Hematopoietic multipotent progenitor cell treated with erythropoietin and hydrocortisone succinate and interleukin-3 and kit ligand, for 8 days (in vitro differentiated cells): Measurements from ENCODE around the gene IMMP2L.

ENCODE experiments used
- DNase-seq: peaks from one replicate; pipeline ENCODE4 v3.0.0-alpha.2; 2015

Gene IMMP2L

DNA sequence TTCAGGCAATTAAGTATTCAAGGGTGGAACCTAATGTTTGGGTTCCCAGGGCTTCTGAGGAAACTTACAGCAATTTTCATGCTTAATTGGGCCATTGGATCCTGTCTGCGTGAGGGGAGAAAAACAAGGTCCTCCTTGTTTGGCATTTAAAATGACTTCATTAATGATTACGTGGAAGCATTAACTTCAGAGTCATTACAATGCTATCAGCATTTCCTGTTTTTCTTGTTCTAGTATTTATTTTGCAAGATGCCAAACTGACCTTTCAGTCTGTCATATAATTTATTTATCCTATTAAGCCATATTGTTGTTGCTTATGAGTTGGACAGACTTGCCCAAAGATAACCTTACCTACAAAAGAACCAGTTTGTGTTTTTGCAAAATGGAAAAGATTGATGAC, 795.4 kb downstream of the IMMP2L start:
- DNase-seq: no peak

DNA sequence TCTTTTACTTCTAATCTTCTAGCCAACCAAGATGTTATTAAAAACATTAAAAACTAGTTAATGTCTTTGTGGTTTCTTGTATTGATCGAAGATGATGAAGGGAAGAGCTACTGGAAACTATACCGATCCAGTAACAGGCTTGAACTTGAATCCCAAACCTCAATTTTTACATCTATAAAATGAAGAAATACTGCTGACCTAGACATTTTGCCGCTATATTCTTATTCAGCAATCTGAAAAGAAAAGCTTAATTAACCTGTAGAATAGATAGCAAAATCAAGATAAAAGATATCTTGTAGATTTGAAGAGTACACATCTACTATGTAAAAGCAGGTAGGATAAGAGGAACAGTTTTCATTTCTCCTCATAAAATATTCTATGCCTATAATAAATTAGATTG, 797.4 kb downstream of the IMMP2L start:
- no peak for DNase-seq

DNA sequence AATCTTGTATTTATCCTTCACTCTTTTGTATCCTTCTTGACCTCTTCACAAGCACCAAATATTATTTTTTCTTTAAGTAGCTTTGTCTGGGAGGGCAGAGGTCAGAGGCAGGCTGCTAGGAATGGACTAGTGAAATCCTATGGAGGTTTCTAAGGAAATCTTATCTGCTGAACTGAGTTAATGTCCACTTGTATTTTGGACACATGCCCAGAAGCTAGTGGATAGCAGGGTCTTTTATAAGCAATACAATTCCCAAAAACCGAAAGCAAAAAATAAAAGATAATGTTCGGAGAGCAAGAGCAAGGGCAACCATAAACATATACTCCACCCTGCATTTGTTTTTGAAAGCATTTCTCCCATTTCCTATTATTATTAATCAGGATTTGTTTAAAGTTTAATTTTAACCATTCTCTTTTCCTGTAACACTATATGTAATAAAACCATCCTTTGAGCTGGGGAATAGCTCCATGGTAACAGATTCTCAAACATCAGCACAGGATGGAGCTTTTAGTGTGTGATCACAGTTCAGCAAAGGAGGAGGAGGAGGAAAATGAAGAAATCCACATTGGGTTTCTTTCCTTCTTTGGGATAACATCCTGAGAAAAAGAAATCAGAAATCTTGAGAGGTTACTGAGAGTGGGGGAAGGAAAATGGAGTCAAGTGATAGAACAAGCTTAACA, 799.6 kb downstream of the IMMP2L start:
- DNase-seq: no peak

DNA sequence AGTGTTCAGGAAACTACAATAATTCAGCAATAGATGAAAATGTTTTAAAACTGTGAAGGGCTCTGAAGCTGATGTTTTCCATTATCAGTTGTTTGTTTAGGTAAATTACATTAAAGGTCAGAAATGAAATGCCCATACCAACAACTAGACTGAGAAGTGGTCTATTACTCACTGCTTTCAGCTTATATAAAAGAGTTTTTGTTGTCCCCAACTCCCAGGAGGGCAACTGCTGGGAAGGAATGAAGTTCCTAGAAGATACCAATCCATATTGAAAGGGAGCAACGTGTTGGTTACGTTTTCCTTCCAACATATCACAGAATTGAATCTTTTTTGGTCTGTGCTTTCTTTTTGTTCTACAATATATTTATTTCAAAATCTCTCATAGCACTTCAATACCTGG, 802.0 kb downstream of the IMMP2L start:
- no peak for DNase-seq

DNA sequence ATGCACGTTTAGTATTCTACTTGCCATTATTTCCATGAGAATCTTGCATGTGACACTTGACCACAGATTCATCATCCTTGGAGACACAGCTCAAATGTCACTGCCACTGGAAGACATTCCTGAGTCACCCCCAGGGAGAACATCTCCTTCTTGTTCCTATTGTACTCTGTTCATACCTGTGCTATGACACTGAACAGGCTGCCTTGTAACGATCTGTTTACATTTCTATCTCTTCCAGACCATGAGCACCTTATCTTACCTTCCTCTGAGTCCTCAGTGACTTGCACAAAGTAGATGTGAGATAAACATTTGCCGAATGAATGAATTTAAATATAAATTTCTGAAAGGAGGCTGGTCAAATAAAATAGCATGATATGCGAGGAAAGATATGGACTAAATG, 803.2 kb downstream of the IMMP2L start:
- DNase-seq: no peak

DNA sequence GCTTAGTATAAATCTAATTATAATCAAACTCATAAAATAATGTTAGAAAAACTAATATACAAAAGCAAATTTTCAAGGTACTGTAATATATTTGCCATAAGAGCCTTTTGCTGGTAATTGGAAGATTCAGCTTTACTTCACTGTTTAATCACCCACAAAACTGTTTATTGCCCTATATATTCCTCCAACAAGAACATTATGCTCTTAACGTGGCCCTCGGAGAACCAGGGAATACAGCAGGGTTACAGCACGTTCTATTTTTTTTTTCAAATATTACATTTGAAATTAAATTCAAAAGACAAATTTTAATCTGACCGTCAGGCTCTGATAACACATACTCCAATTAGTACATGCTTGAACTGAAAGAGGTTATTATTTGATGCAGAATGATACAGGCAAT, 807.6 kb downstream of the IMMP2L start:
- DNase-seq: no peak

DNA sequence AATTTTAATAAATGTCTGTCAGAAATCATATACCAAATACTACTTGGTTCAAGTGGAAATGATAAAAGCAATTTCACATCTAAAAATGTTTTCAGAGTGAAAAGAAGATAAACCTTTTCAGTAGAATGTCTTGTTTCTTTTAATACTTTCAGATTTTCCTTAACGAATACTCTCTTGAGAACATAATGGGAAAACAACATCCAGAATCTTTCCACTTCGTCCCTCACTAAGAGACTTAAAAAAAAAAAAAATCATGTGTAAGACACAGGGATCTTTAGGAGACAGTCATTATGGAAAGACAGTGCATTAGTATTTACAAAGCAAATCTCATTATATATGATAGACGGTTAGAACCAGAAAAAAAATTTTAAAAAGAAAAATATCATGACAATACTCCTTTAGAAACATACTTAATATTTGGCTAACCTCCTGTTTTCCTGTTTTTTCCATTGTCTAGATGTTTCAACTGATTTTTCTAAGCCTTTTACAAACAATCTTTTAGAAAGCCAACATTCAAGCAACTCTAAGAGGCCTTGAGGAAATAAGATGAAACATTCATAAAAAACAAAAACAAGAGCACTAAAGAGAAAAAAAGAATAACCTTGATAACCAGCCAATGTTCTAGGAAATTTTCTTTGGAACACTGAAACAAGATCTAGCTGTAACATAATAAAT, 811.2 kb downstream of the IMMP2L start:
- DNase-seq: no peak

DNA sequence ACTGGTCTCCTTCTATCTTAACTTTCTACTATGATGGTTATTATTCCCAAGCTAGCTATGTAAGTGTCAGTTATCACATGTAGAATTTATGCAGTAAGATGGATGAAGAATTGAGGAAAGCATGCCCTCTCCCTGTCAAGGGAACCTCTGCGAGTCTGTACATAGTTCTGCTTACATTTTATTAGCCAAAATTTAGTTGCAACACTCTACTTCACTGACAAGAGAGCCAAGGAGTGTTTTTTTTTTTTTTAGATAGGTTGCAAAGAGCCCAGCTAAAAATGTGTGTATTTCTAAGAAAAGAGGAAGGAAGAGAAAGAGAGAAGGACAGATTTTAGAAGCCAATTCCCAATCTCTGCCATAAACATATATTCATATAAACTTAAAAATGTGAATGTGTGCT, 829.1 kb downstream of the IMMP2L start:
- DNase-seq: no peak

DNA sequence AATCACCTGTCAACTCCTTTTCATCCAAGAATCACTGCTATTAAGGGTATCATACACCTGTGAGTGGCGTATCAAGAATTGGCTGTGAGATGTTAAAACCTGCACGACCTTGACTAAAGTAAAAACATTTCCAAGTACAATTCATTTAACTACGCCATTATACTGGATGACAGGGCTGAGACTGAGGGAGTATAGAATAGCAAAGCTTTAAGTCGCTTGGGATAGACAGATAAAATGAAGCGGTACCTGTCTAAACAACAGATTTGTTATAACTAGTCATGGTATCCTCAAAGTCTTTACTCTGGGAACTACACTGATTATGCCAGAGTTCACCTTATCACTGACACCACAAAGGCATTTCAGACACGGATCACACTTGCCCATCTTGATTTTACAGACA, 837.5 kb downstream of the IMMP2L start:
- no peak for DNase-seq

DNA sequence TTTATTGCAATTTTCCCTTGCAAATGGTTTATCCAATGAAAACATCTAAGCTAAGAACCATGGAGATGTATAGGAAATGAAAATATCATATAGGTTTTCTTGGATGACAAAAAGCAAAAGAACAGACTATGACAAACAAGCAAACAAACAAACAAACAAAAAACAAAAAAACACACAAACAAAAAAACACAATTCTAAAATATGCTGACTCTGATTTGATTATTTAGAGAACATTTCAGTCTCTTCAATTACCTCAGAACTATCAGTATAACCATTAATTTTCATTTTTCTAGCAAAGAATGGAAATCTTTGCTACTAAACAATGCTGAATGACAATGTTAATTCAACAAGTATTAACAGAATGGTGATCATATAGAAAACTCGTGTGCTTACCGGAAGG, 840.9 kb downstream of the IMMP2L start:
- DNase-seq: no peak

DNA sequence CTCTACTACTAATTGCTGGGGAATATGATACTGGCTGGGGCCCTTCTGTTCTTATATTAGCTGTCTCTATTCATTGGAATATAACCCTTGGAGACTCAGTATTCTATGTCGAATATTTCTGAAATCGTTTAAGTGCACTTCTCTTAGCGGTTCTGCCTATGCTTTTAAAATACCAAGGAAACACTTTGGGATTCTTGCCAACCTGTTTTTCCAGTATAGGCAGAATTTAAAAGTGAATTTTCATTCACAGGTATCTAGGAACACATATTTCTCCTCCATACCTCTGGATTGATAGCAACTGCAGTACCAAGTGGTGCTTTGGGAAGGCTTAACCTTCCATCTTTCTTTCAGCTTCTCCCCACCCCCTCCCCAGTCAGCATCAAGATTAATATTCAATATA, 841.7 kb downstream of the IMMP2L start:
- no peak for DNase-seq

DNA sequence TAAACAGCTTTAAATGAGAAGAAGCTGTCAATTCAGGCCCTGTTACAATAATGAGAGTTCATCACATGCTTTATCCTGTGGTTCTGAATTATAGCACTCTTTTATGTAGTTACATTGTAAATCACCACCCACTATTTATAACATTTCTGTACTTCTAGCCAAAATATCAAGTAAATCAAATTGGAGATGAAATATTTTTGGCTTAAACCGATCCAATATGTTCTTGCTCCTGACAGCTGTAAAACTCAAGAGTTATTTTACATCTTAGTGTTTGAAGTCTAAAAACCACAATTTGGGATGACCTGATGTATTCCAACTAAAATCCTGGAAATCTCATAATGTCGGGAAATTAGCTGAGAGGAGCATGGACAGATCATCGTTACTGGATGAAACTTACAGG, 842.6 kb downstream of the IMMP2L start:
- DNase-seq: no peak

DNA sequence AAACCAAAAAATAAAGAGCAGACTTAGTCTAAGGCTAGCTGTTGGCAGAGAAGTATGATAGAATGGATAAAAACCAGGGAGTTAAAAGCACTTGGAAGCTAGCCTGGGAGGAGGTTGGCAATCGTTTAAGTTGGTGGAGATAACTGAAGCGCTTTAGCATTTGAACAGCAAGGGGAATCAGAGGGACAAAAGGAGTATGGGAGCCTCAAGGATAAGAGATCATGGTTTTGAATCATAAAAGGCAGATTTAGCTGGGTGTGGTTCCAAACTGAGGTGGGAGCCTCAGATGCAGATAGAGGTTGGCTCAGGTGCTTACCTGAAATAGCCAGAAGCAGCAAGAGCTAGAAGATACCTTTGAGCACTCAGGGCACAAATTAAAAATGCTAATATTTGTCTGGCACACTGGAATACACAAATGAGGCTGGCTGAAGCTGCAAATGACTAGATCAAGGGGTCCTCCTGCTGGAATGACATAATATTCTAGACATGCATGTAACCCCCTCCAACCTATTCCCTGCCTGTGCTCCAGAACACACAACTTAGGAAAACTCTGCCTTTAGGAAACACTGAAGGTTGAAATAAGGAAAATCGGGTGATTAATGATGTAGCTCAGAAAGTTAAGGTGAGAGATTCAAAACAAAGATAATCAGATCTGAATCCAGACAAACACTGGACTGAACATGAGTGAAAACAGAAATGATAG, 843.6 kb downstream of the IMMP2L start:
- no peak for DNase-seq

DNA sequence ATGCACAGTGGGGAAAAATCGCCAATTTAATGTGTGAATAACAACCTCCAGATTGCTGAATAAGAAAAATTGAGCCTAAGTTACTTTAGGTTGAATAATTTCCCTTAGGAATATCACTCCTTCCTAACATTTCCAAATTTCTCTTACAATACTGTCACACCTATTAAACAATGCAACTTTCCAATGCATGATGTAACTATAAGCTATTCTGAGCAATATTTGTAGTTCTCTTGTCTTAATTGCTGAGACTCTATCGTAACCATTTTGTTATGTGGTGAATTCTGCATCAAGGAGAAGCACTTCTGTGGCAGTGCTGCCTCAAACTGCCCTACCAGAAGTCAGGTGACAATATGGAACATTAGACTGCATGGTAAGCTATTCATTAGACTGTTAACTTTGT, 858.1 kb downstream of the IMMP2L start:
- no peak for DNase-seq

DNA sequence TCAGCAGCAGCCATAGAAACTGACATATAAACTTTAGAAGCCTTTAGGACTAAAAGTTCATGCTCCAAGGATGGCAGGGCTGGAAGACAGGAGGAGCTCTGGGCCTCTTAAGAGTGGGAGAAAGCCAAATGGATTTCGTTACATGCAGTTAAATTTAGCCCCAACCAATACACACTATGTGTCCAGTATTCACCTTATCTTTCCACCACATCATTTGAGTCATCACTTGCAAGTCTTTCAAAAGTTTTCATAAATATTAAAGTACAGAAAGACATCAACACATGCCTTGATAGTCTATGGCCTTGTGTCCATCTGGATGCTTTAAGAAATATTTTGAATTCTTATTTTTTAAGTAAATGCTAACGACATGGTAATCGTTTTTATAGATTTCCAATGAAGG, 863.7 kb downstream of the IMMP2L start:
- DNase-seq: no peak

DNA sequence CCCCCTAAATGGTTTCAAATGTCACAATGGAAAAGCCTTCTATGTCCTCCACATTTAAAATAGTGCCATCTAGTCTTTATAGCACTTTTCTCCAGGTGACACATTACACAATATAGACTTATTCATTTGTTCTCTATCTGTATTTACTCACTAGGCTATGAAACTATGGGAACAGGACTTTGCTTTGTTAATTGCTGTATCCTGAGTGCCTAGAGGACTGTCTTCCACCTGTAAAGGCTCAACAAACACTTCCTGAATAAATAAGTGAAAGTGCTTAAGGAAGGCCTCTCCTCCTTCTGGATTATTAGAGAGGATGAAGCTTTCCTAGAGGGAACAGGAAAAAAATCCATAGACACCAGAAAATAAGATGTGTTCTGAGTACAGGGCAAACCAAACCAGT, 868.9 kb downstream of the IMMP2L start:
- DNase-seq: no peak

DNA sequence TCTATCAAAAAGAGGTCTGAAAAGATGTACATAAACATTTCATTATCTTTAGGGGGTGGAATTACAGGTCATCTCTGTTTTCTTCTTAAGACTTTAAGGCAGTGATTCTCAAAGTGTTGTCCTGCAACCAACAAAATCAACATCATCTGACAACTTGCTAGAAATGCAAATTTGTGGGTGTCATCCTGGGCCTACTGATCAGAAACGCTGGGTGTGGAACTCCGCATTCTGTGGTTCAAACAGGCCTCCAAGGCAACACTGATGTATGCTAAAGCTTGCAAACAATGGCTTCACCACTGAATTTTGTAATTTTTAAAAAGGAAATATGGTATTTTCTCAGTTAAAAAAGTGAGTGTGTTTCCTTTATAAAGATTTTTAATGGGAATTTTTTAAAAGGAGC, 873.4 kb downstream of the IMMP2L start:
- DNase-seq: no peak

DNA sequence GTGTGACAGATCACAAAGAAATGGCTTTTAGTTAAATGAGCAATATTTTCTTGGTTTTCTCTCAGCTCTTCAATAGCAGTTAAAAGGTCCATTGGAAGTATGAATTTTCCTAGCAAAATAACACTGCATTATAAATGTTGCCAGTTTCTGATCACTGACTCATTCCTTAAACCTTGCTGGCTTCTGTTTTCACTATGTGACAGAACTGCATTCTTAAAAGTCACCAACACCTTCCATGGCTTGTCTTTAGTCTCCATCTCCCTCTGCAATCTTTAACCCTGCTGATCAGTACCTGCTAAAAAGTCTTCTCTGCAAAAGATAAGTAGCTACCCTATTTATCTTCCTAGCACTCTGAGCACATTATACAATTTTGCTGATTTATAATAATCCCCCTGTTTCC, 876.4 kb downstream of the IMMP2L start:
- no peak for DNase-seq

DNA sequence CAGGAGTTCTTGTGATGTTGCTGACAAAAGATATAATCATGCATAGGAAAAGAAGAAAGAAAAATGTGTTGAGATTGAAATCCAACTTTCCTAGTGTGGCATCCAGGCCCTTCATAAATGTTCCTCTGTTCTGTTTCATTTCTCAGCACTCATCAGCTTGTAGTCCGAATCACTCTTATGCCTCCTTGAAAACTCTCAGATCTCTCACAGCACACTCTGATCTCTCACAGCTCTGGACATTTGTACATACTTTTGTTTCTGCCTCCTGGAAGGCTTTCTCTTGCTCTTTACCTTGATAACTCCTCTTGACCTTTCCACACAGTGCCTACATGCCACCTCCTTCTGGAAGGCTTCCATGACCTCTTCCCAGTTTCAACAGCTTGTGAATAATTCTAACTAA, 880.4 kb downstream of the IMMP2L start:
- no peak for DNase-seq

DNA sequence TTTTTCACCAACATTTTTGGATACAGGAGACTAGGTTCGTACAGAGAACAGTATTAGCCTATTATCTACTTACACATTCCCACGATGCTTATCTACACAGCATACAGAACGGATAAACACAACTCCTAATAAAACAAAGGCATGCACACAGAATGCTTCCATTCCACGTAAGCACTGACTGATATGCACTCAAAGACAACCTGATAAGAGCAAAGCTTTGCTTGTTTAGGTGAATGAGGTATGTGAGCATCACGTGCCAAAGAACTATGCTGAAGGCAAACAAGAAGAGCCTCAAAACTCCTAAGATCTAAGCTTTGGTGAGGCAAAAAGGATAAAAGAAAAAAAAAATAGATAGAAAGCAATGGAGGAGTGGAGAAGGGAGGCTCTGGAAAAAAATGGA, 884.9 kb downstream of the IMMP2L start:
- DNase-seq: no peak

DNA sequence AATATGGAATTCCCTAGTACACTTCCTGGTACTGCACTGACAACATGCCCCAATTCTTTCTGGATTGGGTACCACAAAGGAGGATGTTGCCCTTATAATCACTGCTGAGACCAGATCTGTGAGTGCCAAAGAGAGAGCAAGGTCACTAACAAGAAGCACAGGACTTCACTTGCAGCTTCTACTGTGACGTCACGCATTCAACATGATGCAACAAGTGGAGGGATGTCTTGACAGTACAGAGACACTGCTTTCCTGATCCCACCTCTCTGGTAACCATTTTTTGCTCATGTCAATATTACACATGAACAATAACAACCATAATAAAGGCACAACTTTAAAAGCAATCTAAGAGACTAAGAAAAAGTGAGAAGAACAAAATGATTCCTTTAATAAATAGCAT, 885.5 kb downstream of the IMMP2L start:
- no peak for DNase-seq

DNA sequence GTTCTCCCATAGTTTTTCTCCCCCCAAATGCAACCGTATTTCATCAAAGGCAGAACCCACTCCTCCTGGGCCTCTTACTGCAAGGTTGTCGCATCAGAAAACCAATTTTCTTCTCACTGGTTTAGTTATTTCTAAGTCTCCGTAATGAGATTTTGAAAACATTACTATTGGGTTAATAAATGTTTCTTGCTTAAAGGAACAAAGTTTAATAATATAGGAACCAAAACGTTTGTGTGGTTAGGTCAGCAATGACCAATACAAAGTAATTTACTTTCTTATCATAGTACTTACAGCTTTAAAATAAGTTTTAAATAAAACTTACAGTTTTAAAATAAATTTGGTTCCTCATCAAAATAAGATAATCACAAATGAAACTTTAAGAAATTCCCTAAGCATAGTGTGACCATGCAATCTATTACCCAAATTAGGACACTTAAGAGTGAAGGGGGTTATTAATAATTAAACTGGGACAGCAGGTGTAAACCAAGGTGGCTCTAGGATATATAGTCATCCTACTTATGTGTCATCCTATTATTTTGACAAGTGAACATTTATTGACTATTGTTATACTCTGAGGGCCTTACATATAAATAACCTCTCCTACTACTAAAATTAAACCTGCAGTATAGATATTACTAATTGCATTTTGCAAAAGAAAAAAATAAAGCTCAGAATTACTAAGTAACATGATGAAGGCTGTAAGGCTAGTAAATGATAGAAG, 886.7 kb downstream of the IMMP2L start:
- no peak for DNase-seq

DNA sequence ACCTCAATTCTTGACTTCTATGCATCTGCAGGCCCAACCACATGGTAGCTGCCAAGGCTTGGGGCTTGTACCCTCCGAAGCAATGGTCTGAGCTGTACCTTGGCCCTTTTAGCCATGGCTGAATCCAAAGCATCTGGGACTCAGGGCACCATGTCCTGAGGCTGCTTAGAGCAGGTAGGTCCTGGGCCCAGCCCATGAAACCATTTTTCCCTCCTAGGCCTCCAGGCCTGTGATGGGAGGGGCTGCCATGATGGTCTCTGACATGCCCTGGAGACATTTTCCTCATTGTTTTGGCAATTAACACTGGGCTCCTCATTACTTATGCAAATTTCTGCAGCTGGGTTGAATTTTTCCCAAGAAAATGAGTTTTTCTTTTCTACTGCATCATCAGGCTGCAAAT, 889.1 kb downstream of the IMMP2L start:
- no peak for DNase-seq

DNA sequence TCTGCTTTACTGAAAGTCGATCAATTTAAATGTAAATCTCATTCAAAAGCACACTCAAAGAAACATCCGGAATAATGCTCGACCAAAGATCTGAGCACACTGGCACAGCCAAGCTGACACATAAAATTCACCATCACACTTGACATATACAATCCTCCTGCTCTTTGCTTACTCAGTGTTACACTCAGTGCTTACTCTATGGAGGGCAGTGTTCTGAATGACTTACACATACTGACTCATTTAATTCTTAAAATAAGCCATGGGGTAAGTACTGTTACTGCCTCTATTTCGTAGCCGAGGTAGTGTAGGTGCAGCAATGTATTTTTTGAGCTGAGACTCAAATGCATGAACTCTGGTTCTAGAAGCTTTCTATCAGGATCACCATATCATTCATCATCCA, 892.9 kb downstream of the IMMP2L start:
- DNase-seq: no peak
